B cell (primary cell): ENCODE data around the gene PARD3.

Experiments
- EZH2 ChIP-seq: IDR thresholded peaks from 2 replicates; pipeline ENCODE4 v1.6.1; 2012; ENCODE audit warnings: borderline replicate concordance, low read depth, mild to moderate bottlenecking, moderate library complexity, low read length; ENCODE audit not compliant: insufficient read depth, poor library complexity, severe bottlenecking
- TF ChIP-seq, protein P1 (sequence below): fragments of 200-600 bp; IDR thresholded peaks from one replicate; pipeline ENCODE4 v1.8.0; 2022; ENCODE audit warnings: antibody characterized with exemption, mild to moderate bottlenecking

DNA sequence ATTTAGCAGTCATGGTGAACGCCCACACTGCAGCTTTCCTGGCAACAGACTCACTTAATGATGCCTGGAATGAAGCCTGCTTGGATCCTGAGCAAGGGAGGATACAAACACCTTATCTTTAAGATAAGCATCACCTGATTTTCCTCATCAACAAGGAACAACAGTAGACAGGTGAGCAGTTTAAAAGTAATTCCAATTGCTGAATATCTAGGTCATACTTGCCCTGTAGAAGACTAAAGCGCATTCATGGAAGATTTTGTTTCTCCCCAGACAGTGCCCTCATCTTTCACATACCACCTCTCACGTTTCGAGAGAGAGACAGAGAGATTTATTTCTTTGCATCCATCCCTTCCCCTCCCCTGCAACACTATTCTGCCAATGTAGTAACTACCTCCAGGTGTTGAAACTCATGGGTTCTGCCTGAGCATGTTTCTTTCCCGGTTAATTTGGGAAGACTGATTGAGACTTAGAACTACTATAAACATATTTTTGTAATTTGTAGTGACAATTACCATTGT lies 660.7 kb downstream of the PARD3 start:
- TF ChIP-seq, protein P1, sequence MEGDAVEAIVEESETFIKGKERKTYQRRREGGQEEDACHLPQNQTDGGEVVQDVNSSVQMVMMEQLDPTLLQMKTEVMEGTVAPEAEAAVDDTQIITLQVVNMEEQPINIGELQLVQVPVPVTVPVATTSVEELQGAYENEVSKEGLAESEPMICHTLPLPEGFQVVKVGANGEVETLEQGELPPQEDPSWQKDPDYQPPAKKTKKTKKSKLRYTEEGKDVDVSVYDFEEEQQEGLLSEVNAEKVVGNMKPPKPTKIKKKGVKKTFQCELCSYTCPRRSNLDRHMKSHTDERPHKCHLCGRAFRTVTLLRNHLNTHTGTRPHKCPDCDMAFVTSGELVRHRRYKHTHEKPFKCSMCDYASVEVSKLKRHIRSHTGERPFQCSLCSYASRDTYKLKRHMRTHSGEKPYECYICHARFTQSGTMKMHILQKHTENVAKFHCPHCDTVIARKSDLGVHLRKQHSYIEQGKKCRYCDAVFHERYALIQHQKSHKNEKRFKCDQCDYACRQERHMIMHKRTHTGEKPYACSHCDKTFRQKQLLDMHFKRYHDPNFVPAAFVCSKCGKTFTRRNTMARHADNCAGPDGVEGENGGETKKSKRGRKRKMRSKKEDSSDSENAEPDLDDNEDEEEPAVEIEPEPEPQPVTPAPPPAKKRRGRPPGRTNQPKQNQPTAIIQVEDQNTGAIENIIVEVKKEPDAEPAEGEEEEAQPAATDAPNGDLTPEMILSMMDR, result no peak
- no peak for TF ChIP-seq EZH2
